Measurements from ENCODE around the gene NOP53. TPM values are rescaled to one million over a fixed set of nuclear protein-coding genes. Genes with fewer than 3 reads are reported as not detected.
A peak's percentile ranks its signal among the peaks of the same experiment; 100 is the strongest.

Gene NOP53
- total and polyA plus RNA-seq, 2 of the 4 experiments (the other 2 are of a cell fraction) = 59.5 to 83.2 TPM

- Histone ChIP-seq H4K20me1 (ENCODE audit: insufficient read depth, low read length) (peaks cover 30% of the 10 kb centered on the region; the same call in 1 of the 2 replicates), H3K14ac (replicated peaks; ENCODE audit: low read depth, low read length) (peak overlapping the region; percentile 94), H2BK120ac (ENCODE audit: low read depth, low read length) (no peak overlapping the region), H4K8ac (ENCODE audit: low read depth in 2 of 2, low read length in 2 of 2) (no peak overlapping the region), H3K4me3 (ENCODE audit: insufficient read depth, low read depth, low read length) (peak overlapping the region; percentile 90), H3K9me3 (ENCODE audit: control insufficient read depth, insufficient read depth, low read length) (no peaks in the 10 kb centered on the region), H4K5ac (ENCODE audit: low read depth, low read length) (no peak overlapping the region), H3K27me3 (ENCODE audit: control insufficient read depth, insufficient read depth, low read length) (no peaks in the 10 kb centered on the region), H3K4me1 (ENCODE audit: control insufficient read depth, insufficient read depth, low read length) (peaks cover 2% of the 10 kb centered on the region; the same call in 1 of the 2 replicates), H3K79me1 (ENCODE audit: low read depth in 1 of 2, low read length in 2 of 2) (peaks cover 26 to 44% of the 10 kb centered on the region in 2 experiments), H2AK9ac (replicated peaks; ENCODE audit: low read depth, low read length, poor library complexity) (peak overlapping the region; percentile 12), H2AK5ac (ENCODE audit: low read depth, low read length) (no peak overlapping the region), H3K4me2 (ENCODE audit: low read depth, low read length) (peak overlapping the region; percentile 100), H3K23ac (ENCODE audit: low read depth, low read length) (no peak overlapping the region), H3K56ac (ENCODE audit: extremely low read depth, insufficient read depth, low read length) (no peak overlapping the region), H2BK20ac (ENCODE audit: low read depth, low read length) (no peak overlapping the region), H2BK15ac (ENCODE audit: low read depth, low read length) (no peak overlapping the region), H3K36me3 (ENCODE audit: control insufficient read depth, insufficient read depth, low read length) (peaks cover 32% of the 10 kb centered on the region), H3K9me1 (ENCODE audit: insufficient read depth, low read length) (peaks cover 14% of the 10 kb centered on the region), H2BK5ac (ENCODE audit: low read depth, low read length, poor library complexity, severe bottlenecking) (no peak overlapping the region), H3K4ac (ENCODE audit: low read depth, low read length) (no peak overlapping the region), H3K9ac (ENCODE audit: low read depth, low read length) (peak overlapping the region; percentile 97; the same call in 1 of the 2 replicates), H3K18ac (ENCODE audit: low read depth, low read length) (no peak overlapping the region), H2AFZ (replicated peaks; ENCODE audit: low read length, poor library complexity) (no peak overlapping the region), H3K27ac (ENCODE audit: insufficient read depth, low read length) (no peak overlapping the region), H4K91ac (ENCODE audit: insufficient read depth, low read depth, low read length) (no peak overlapping the region)
- no TSS peak for BruUV-seq (replicated peaks)
- ChIA-PET POLR2A (ENCODE audit: unreplicated experiment) (no interaction called here), CTCF (interaction anchor here (0.6 kb wide), 1 partner anchor 67 kb away, joined by 5 read pairs; no protein-coding TSS in a partner anchor)
- TF ChIP-seq RFX5 (IDR thresholded peaks at IDR 0.05; ENCODE audit: low read depth, low read length) = no peak
- TF ChIP-seq CTCF (conservative IDR thresholded peaks at IDR 0.05; ENCODE audit: low read depth, low read length) = no peak
- TF ChIP-seq MAZ (IDR thresholded peaks at IDR 0.05; ENCODE audit: borderline replicate concordance, low read depth, low read length) = no peak
- TF ChIP-seq USF2 (IDR thresholded peaks at IDR 0.05; ENCODE audit: low read depth, low read length) = no peak
- TF ChIP-seq RAD21 (IDR thresholded peaks at IDR 0.05; ENCODE audit: low read length) = no peak
- TF ChIP-seq POLR2A (IDR thresholded peaks at IDR 0.05; ENCODE audit: low read depth, low read length) = no peak
- TF ChIP-seq SMC3 (IDR thresholded peaks at IDR 0.05; ENCODE audit: low read depth, low read length) = no peak
- no peak for TF ChIP-seq CHD1 (IDR thresholded peaks at IDR 0.05; ENCODE audit: low read depth, low read length)
- no peak for TF ChIP-seq ELK1 (IDR thresholded peaks at IDR 0.05; ENCODE audit: borderline replicate concordance, low read depth, low read length)
- TF ChIP-seq FOS (IDR thresholded peaks at IDR 0.05; ENCODE audit: low read depth, low read length) = no peak
- no peak for TF ChIP-seq MXI1 (IDR thresholded peaks at IDR 0.05; ENCODE audit: borderline replicate concordance, low read depth, low read length)
- no peak for TF ChIP-seq CEBPB (IDR thresholded peaks at IDR 0.05; ENCODE audit: low read depth, low read length)
- TF ChIP-seq NFE2L2 (IDR thresholded peaks at IDR 0.05; ENCODE audit: low read depth, low read length) = no peak
- TF ChIP-seq BHLHE40 (IDR thresholded peaks at IDR 0.05; ENCODE audit: low read depth, low read length) = no peak
- intact Hi-C loops (cut with micrococcal nuclease) (no loop called here), dilution Hi-C loops (cut with HindIII; ENCODE audit: low sequenced_read_pairs, unreplicated experiment) (no loop called here), in situ Hi-C loops (cut with MboI; ENCODE audit: low sequenced_read_pairs) (loop anchor here (10.0 kb wide), 1 partner anchor 345 kb away; no protein-coding TSS in a partner anchor)
- ATAC-seq (ENCODE audit: low read depth) = no peak
- DNase-seq = no peak
- WGBS, 2 experiments (ENCODE audit: extremely low coverage in 2 of 2, insufficient read length in 1 of 2) = 69% methylated on average over 11 of the region's 24 CpGs; no CpG with 5 or more reads in 1 of the 2 experiments
Observed at GRCh38 chr19:47779524-47780214, 34.3 kb downstream of the NOP53 start.

Data from IMR-90 (cell line).